ENCODE measurements around the gene THPO. TPM values are rescaled to one million over a fixed set of nuclear protein-coding genes. Genes with fewer than 3 reads are reported as not detected.

Gene THPO
- polyA plus RNA-seq (ENCODE audit: insufficient read depth in 1 of 5, insufficient read length in 5 of 5, low replicate concordance in 1 of 5), result 1 to 10 TPM; 1.1 to 2.4 (median 1.7) TPM
- long read RNA-seq, donor 1, partial matches to known transcripts, result 19 of 19 reads
- long read RNA-seq, donor 1, other reads (novel, unspliced or antisense), result 0 of 19 reads
- long read RNA-seq, donor 2, partial matches to known transcripts, result 11 of 11 reads
- long read RNA-seq, donor 2, other reads (novel, unspliced or antisense), result 0 of 11 reads
- long read RNA-seq, donor 3, result 0 reads
- long read RNA-seq, donor 4, result 0 reads
- long read RNA-seq, donor 5, partial matches to known transcripts, result 19 of 19 reads
- long read RNA-seq, donor 5, other reads (novel, unspliced or antisense), result 0 of 19 reads
- long read RNA-seq, donor 6, result 0 reads
- long read RNA-seq, donor 7, result 0 reads
- long read RNA-seq, donor 8, result 0 reads

DNA sequence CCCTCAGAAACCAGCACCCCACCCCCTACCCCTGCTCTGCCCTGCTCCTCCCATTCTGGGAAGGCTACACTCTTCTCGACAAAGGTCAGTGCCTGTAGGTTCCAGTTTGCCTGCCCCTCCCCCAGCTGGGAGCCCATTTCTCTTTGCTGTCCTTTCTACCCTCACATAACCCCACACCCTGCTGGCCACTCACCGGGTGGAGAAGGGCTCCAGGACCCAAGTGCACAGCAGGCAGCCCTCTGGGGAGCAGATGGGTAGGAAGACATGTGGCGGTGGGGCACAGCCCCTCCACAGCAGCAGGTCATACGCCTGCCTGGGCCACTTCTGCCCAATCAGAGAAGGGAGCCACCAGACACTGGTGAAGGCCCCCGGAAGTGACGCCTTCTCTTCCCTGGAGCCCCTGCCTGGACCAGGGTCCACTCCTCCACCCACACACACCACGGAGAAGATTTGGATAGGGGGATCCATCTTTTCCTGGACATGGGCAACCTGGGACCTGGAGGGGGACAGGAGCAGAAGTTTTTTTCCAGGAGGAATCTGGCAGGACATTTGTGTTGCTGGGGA is at the start of gene THPO:
TSS of gene THPO (minus strand) at position 326 of the 564 bp plus-strand sequence. CDS start 1,948 bp downstream, outside the sequence.
- DNase-seq, result no peak

DNA sequence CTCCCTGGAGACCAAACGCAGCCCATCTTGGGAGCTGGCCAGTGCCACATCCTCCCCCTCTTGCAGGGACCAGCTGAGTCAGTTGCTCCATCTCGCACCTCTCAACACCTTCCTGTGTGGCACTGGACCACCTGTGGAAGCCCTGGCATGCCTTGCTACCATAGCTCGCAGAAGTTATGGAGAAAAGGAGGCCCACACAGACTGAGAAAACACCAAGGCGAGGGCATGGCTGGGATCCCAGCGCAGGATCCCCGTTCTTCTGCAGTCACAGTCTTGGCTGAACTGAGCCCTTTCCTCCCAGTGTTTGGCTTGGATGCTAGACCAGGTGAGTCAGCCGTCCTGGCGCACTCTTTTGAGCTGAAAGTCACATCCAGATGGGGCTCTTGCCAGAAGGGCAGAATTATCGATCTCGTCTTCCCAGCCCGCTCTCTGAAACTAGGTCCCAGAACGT is 48.7 kb upstream of the THPO start:
- DNase-seq, result no peak

DNA sequence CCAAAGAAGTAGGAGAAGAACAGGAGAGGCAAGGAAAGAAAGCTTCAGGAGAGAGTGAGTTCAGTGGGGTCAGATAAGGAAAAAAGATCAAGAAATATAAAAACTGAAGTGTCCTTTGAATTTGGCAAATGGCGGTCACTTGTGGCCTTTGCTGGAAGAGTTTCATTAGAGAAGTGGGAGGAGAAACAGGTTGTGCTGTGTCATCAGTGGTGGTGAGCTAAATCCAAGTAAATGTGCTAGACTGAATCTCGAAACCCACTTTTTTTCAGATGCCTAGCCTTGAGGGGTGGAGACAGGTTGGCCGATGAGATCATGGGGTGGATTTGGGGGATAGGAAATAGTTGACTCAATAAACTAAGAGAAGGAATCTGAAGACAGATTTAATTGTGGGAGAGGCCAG is 45.6 kb upstream of the THPO start:
- no peak for DNase-seq

DNA sequence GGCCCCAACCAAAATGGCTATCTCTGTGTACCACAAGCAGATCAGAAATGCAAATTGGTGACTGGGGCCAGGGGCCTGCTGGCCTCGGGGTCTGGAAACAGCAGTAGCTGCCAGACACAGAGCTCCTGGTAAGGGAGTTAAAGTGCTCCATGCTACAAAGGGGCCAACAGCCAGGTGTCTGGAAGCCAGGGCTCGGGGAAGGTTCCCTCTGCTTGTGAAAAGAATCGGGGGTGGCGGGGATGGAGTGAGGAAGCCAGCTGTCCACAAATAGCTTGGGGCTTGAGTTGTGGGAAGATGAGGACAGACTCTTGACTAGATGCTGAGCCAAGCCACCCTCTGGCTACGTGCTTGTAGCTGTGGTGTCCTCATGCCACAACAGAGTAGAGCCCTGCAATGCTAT is 41.2 kb upstream of the THPO start:
- DNase-seq, result no peak

DNA sequence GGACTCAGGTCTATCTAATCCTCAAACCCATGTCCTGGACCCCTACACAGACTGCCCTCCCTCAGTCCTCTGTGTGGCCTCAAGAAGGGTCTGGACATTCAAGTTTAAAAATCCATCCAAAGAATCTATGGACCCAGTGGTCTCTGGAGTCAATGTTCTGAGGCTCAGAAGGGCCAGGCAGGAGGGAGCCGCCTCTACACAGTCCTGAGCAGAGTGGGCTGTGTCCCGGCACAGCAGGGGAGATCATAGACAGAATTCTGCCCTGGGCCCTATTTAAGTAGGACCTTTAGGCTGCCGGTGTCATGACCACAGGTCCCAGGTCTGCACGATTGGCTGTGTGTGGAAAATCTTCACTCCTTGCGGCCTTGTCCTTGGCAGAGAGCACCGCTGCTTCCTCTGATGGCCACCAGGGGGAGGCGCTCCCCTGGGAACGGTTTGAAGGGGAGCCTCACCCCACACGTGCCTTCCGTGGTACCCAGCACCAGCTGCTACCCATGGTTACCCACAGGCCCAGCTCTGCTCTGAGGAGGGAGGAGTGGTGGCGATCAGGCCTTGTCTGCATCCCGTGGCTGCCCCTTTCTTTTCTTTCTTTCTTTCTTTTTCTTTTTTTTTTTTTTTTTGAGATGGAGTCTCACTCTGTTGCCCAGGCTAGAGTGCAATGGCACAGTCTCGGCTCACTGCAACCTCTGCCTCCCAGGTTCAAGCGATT is 39.8 kb upstream of the THPO start:
- DNase-seq, result peak; percentile 27 to 45

DNA sequence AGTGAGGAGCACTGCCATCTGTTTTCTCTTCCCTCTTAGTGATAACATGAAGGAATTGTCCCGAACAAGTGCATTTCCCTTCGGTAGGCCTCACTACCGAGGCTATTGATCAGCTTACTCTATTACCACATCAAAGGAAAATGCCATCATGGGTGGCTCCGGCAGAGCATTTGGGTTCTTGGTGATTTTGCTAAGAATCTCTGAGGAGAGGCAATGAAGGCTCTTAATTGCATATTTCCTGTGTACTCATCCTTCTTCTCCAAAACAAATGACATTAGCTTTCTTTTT is 37.1 kb upstream of the THPO start:
- no peak for DNase-seq

DNA sequence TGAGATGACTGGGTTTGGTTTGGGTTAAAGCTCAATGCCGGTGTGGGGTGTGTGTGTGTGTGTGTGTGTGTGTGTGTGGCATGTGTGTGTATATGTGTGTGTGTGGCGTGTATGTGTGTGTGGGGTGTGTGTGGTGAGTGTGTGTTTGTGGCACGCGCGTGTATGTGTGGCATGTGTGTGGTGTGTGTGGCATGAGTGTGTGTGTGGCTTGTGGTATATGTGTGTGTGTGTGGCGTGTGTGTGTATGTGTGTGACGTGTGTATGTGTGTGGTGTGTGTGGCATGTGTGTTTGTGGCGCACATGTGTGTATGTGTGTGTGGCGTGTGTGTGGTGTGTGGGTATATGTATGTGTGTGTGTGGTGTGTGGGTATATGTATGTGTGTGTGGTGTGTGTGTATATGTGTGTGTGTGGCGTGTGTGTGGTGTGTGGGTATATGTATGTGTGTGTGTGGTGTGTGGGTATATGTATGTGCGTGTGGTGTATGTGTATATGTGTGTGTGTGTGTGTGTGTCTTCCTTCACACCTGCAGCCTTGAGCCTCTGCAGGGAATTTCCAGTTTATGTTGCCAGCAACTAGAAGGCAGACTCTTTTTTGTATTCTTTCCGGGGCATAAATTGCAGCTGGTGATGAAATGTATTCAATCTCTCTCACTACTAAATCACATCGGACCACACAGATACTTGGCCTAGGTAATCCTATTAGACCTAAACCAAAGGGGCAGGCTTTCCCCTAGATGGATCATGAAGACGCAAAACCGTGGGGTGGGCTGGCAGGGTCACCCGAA is 36.6 kb upstream of the THPO start:
- DNase-seq, result no peak

DNA sequence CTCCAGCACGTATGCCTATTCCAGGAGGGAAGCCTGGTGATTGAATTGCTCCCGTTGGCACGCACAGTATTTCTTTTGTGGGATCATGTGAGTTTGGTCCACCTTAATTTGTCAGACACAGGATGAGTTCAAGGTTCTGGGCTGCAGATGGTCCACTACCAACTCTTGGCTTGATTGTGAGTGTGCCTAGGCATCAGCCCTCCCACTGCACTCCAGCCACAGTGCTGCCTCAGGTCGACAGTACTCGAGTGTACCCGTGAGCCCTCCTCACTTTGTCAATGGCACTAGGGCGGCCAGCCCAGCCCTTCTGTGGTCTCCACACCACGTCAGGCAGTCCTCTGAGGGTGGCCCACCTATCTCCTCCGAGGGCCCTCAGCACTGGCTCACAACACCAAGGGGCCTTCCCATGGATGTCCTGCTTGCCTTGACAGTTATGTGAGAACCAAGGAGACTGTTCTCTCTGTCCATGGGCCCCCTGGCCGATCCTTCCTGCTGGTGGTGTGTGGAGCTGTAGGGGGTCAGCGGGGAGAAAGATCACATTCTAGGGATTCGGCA is 32.0 kb upstream of the THPO start:
- no peak for DNase-seq

DNA sequence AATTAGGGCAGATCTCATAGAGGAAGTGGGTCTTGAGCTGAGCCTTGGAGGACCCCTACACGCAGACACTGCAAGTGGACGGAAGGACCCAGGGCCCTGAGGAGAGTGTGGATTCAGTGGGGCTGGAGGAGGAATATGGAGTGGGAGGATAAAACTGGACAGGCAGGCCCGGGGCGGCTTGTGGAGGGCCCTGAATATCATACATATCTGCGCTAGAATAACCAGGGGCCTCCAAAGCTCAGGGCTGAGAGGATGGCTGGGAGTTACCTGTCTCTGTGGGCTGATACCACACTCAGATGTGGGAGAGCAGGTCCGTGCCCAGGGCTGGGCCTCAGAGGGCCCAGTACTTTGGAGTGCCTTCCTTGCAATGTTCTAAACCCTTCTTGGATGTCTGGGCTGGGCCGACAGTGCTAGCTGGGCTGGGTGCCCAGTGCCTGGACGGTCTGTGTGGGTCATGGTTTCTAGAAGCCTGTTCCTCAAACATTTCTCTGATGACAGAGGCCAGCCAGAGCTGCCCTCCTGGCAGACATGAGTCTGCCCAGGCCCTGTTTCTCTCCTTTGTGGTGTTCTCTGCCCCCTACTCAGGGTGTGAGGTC is 31.4 kb upstream of the THPO start:
- DNase-seq, result no peak

DNA sequence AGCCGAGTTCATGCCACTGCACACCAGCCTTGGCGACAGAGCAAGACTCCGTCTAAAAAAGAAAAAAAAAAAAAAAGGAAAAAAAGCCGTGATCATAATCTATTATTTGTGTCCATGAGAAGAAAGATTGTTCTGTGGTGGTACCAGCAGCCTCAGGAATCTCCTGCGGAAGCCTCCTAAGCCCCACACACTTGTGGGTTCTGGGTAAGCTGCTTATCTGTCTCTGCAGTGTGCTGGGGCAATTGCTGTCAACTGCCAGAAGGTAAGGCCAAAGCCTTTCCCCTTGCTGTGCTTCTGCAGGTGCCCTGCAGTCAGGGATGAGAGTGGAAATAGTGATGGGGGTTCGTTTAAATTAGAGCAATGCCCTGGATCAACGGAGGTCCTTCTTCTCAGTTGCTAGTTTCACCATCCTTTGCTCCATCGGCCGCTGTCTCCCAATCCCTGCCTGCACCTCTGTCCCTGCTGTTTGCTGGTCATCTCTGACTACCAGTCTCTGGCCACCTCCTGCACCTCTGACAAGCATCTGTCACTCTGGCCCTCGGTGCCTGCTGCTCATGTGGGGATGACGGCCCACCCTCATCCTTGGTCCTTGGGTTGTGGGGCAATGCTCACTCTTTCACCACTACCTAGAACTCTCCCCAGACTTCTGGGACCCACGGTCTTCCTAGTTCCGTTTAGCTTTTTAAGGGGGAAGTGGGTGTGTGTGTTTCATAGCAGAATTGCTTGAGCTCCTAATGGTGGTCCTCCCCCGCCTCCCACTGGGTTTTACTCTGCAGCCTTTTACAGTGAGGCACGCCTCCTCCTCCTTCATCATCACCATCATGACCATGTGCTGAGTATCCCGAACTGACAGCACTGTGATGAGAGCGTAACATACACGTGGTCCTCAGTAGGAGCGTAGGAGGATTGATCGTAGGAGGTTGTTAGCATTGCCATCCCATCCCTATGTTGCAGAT is 27.3 kb upstream of the THPO start:
- no peak for DNase-seq

DNA sequence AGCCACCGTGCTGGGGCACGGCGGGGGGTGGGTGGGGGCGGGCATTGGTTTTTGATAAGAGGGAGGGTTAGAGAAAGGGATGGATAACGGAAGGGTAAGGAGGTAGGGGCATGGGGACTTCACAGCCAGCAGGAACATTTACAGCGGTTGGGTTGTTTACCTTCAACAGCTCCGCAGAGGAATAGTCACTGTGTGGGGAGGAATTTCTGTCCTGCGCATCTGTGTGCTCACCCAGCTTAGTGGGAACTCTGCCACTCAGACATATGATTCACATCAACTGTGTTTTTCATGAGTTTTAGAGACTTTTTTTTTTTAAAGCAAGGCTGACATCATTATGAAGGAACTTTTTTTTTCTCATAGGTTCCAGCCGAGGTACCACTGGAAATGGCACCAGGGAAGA is 21.4 kb upstream of the THPO start:
- peak in 1 of 2 donors; percentile 33 for DNase-seq

DNA sequence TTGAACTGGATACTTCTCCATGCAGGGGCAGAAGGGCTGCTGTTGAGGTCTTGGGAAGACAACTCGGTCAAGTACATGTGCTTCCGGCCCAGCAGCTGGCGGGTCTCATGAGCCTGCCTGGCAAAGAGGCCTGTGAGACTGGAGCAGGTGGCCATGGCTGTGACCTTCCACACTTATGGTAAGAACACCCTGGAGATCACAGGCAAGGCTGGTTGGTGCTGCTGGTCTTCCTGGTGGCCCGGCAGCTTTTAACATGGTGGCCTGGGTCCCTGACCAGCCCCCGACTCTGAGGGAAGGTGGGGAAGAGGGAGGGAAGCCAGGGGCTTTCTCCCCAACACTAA is 17.3 kb upstream of the THPO start:
- DNase-seq, result no peak

DNA sequence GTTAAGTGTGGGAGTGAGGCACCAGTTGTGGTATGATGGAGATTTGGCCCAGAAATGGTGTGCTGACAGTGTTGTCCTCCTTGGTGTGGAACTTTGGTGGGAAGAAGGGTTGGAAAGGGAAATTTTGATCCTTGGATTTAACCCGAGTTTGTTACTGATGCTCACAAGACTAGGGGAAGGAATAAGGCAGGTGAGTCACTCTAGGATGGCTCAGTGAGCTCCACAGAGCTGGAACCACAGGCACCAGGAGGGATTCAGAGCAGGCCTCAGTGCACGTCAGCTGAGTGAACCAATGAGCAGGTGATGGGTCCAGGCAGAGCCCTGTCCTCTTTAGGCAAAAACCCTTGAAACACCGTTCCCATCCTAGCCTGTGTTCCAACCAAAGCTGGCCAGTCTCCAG is 13.3 kb upstream of the THPO start:
- DNase-seq, result no peak

DNA sequence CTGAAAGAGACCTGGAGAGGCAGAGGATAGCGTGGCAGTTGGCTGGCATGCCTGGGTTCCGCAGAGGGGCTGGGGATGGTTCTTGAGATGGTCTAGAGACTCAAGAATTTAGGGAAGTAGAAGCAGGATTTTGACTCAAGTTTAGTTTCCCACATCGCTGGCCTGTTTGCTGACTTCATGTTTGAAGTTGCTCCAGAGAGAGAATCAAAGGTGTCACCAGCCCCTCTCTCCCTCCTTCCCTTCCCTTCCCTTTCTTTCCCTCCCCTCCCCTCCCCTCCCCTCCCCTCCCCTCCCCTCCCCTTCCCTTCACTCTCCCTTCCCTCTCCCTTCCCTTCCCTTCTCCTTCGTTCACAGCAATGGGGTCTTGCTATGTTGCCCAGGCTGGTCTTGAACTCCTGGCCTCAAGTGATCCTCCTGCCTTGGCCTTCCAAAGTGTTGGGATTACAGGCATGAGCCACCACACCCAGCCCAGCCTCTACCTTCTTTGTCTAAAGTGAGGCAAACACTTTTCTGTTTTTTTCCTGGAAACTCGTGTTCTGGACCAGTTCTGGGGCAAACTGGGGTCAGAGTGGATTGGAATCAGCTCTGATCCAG is 12.0 kb upstream of the THPO start:
- DNase-seq, result no peak

DNA sequence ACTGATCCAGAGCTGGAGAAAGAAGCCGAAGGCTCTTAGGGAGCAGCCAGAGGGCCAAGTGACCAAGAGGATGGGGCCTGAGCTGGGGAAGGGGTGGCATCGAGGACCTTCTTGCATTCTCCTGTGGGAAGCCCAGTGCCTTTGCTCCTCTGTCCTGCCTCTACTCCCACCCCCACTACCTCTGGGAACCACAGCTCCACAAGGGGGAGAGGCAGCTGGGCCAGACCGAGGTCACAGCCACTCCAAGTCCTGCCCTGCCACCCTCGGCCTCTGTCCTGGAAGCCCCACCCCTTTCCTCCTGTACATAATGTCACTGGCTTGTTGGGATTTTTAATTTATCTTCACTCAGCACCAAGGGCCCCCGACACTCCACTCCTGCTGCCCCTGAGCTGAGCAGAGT is 11.4 kb upstream of the THPO start:
- DNase-seq, result no peak

DNA sequence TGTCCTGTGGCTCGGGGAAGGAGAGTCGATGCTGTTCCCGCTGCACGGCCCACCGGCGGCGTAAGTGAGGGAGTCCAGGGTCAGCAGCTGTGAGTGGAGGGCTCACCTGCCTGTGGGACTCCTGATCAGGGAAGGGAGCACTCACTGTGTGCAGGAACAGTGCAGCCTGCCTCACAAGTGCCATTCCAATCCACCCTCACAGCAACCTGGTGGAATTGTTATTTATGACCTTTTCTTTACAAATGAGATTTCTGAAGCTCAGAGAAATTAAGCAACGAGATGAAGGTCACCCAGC is 10.9 kb upstream of the THPO start:
- no peak for DNase-seq

DNA sequence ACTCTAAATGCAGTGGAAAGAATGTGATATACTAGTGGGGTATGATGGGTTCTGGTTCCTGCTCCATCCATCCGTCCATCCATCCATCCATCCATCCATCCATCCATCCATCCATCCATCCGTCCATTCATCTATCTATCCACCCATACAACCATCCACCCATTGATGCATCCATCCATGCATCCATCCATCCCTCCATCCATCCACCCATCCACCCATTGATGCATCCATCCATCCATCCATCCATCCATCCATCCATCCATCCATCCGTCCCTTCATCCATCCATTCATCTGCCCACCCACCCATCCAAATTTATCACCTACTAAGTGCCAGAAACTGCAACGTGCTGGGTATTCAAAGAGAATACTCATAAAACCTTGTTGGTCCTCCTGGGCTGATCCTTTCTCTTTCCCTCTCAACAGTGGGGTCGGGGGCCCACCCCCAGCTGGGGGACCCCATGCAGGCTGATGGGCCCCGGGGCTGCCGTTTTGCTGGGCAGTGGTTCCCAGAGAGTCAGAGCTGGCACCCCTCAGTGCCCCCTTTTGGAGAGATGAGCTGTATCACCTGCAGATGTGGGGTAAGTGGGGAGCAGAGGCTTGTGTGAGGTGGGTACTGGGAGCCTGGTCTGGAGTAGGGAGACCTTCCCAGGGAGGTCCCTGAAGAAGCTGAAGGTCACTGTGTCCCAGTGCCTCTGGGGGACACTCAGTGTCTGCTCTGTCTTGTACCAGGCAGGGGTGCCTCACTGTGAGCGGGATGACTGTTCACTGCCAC is 10.3 kb upstream of the THPO start:
- DNase-seq, result no peak

DNA sequence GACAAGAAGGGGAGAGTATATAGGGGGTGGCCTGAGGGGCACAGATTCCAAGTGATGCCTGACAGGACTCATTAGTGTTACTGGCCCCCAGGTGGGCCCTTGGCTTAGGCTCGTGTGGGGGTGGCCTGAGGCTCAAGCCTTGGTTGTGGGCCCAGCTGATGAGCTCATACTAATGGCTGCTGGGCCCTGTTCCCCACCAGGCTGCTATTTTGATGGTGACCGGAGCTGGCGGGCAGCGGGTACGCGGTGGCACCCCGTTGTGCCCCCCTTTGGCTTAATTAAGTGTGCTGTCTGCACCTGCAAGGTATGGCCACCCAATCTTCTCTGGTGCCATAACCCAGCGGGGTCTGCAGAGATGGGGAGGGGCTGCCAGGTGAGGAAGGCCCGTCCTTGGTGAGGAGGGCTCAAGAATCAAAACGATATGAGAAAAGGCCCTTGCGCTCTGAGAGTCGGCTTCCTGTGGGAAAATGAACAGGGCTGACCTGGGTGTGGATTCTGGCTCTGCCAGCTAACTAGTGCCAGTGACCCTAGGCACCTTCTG is 9.2 kb upstream of the THPO start:
- no peak for DNase-seq
